D721Med (cell line): ENCODE results near the gene WWTR1.

Source experiments
- DNase-seq: peaks from one replicate; pipeline ENCODE4 v3.0.0; 2011; ENCODE audit warnings: low spot score; ENCODE audit not compliant: insufficient read length
- FAIRE-seq: peaks from 2 replicates; lab custom pipeline; 2011; peaks lifted over from hg19 to GRCh38; lab: Jason Lieb, UNC
- TF ChIP-seq, protein P1 (sequence below): IDR thresholded peaks from 2 replicates; pipeline ENCODE4 v1.5.1; 2012; ENCODE audit warnings: mild to moderate bottlenecking, control low read depth; ENCODE audit not compliant: insufficient read depth; ENCODE audit errors: missing control alignments

Gene WWTR1

DNA sequence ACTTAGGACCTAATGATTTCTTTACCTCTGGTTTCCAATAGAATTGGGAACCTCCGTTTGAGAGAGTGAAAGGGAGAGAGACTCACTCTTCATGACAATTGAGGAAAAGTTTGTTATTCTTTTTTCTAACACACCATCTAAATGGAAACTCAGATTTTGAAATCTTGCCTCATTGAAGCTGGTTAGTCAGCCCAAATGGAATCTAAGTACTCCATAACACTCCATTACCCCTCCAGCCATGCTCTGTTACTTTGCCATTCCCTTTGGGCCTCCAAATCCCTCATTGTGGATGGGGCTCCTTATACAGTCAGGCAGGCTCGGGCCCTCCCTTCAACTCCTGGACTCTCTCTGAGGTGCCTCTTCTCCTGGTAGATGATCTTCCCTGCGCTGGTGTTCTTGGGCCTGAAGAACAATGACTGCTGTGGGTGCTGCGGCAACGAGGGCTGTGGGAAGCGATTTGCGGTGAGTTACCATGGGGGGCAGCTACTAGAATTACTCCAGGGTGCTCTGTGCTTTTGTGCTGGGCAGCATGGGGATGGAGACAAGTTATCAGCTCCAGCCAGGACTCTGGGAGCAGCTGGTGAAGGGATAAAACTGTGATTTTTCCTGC is 182.3 kb downstream of the WWTR1 start:
- TF ChIP-seq, protein P1, sequence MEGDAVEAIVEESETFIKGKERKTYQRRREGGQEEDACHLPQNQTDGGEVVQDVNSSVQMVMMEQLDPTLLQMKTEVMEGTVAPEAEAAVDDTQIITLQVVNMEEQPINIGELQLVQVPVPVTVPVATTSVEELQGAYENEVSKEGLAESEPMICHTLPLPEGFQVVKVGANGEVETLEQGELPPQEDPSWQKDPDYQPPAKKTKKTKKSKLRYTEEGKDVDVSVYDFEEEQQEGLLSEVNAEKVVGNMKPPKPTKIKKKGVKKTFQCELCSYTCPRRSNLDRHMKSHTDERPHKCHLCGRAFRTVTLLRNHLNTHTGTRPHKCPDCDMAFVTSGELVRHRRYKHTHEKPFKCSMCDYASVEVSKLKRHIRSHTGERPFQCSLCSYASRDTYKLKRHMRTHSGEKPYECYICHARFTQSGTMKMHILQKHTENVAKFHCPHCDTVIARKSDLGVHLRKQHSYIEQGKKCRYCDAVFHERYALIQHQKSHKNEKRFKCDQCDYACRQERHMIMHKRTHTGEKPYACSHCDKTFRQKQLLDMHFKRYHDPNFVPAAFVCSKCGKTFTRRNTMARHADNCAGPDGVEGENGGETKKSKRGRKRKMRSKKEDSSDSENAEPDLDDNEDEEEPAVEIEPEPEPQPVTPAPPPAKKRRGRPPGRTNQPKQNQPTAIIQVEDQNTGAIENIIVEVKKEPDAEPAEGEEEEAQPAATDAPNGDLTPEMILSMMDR = no peak
- no peak for DNase-seq
- no peak for FAIRE-seq

DNA sequence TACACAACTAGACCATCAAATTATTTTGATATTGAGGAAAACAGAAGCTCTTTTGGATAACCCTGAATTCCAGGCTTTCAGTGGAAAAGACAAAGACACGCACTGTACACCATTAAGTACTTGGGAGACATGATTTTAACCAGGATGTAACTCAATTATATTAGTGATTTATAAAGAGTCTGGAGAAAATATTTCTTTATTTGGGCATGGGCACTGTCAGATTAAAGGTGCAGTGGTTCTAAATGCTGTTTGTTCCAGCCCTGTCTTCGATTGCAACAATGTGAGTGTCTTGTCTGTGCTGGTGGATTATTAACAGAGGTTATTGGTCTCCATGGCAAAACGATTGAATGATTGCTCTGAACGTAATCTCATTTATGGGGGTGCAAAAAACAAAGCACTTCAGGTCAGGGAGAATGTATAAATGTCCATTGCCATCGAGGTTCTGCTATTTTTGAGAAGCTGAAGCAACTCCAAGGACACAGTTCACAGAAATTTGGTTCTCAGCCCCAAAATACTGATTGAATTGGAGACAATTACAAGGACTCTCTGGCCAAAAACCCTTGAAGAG is 183.5 kb downstream of the WWTR1 start, which contains the start of gene TM4SF4:
TSS of gene TM4SF4 (plus strand) at position 448 of the 568 bp plus-strand sequence. CDS start 181 bp downstream, outside the sequence.
- DNase-seq = no peak
- TF ChIP-seq, protein P1 = no peak
- no peak for FAIRE-seq

- DNase-seq (no peak), FAIRE-seq (no peak)
These were observed 184.2 kb downstream of the WWTR1 start for GRCh38 chr3:149473357-149474249.

GRCh38 chr3:149472030-149472797 is 185.6 kb downstream of the WWTR1 start:
- FAIRE-seq (no peak), DNase-seq (no peak)

More at GRCh38 chr3:149473357-149474249, 184.2 kb downstream of the WWTR1 start:
- TF ChIP-seq, protein P1 = no peak

GRCh38 chr3:149470381-149470780 is 187.4 kb downstream of the WWTR1 start:
- FAIRE-seq (no peak), DNase-seq (no peak)
- TF ChIP-seq, protein P1 = no peak

More at GRCh38 chr3:149472030-149472797, 185.6 kb downstream of the WWTR1 start:
- TF ChIP-seq, protein P1 = no peak

DNA sequence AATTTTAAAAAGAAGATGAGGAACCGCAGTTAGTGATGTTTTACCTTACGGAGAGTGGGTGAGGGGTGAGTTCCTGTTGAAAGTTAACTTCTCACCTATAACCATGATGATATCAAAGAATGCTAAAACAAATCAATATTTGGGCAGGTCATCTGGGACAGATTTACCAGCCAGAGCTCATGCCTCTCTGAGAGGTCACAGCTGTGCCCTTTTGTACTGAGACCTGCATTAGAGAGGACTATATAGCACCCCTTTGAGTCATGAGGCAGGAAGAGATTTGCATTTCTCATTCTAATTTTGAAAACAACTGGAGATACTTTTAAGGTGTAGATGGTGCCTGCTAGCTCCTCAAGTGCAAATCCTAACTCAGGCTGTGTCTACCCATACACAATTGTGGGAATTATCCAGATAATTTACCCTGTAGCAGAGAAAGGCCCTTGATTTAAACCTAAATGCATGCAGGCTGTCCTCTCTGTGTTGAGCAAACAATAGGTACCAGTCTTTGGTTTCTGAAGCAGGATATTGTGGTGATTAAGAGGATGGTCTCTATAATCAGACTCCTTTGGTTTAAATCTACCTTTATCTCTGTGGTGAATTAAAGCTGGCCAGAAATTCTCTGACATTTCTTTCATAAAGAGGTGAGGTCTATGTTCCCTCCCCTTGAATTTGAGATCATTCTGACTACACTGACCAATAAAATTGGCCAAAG is 189.2 kb downstream of the WWTR1 start:
- DNase-seq = no peak
- TF ChIP-seq, protein P1 = no peak
- FAIRE-seq = no peak
